HG02840 (cell line): ENCODE measurements around the gene CMKLR1.

Source experiments
- ATAC-seq: cut with Tn5 transposase; IDR thresholded peaks from one replicate; pipeline ENCODE4 v1.9.1; 2021; ENCODE audit warnings: mild to moderate bottlenecking, moderate library complexity, moderate number of reproducible peaks; ENCODE audit not compliant: unreplicated experiment, low FRiP score

CMKLR1 gene

DNA sequence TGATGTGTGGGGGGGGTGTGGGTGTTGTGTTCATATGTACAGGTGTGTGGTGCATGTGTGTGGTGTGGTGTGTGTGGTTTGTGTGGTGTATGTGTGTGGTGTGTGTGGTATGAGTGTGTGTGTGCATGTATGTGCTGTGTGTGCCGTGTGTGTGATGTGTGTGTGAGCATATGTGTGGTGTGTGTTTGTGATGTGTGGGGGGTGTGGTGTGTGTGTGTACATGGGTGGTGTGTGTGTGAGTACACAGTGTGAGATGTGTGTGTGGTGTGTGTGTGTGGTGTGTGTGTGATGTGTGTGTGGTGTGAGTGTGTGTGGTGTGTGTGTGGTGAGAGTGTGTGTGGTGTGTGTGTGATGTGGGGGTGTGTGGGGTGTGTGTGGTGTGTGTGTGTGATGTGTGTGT is 24.5 kb upstream of the CMKLR1 start:
- ATAC-seq: no peak

DNA sequence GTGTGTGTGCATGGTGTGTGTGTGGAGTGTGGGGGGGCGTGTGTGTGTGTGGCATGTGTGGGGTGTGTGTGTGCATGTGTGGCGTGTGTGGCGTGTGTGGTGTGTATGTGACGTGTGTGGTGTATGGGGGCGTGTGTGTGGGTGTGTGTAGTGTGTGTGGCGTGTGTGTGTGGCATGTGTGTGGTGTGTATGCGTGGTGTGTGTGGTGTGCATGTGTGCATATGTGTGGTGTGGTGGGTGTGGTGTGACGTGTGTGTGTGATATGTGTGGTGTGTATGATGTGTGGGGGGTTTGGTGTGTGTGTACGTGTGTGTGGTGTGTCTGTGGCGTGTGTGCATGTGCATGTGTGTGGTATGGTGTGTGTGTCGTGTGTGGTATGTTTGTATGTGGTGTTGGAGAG is 24.1 kb upstream of the CMKLR1 start:
- ATAC-seq: no peak

DNA sequence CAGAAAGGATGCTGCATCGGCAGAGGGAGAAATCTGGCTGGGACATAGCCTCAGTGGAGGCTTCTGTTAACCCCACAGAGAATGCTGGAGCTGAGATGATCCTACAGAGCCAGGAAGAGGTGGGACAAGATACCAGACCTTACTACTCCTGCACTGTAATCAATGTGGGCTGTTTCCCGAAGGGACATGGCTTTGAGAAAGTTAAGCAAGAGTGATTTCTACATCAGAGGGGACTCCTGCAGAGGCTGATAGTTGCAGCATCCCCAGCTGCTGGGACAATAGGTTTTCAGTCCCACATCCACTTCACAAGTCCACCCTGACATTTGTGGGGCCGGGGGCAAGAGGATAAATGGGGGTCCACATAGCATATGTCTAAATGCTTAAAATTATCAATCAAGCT is 22.5 kb upstream of the CMKLR1 start:
- no peak for ATAC-seq

DNA sequence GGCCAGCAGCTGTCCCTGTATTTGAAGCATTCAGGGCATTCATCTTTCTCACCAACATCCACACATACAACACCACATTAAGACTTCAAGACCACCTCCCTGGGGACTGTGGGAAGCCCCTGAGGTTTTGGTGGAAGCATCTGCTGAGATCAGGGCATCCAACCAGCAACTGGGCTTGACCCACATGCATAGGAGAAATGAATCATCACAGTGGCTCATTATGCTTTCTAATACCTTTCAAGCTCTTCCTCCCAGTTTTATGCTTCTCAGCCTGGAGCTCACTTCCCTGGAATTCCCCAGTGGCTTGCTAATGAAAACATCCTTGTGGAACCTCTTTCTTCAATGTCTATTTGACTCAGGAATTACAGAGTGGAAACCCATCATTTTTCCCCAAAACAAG is 21.4 kb upstream of the CMKLR1 start:
- no peak for ATAC-seq

DNA sequence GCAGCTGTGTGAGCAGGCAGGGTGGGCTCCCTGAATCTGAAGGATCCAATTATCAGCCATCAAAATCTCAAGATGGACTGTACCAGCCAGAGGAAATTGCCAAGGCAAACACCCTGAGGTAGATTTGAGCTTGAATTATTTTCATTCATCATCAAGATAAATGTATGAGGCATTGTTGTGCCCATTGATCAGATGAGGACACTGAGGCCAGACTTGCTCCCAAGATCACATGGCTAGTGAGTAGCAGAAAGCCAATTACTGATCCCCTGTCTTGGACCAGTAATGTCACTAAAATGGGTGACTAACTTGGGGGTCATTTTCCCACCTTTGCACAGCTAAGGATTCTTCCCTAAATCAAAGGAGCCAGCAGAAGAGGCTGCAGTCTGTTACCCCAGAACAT is 20.9 kb upstream of the CMKLR1 start:
- ATAC-seq: no peak

DNA sequence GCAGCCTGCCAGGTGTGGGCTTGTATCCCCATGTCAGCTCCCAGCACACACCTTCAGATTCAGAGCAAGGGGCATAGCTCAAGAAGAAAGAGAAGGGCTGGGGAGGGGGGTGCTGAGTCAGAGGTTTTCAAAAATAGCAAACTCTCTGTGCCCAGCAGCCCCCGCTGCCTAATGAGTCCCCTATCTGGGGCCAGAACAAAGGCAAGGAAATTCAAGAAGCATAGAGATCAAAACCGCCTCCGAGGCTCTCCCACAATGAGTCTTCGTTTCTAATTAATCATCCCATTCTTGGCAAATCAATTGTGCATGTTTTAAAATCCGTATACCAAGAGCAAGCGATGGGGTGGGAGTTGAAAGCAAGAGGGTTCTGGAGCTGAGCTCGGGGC is 19.5 kb upstream of the CMKLR1 start:
- no peak for ATAC-seq

DNA sequence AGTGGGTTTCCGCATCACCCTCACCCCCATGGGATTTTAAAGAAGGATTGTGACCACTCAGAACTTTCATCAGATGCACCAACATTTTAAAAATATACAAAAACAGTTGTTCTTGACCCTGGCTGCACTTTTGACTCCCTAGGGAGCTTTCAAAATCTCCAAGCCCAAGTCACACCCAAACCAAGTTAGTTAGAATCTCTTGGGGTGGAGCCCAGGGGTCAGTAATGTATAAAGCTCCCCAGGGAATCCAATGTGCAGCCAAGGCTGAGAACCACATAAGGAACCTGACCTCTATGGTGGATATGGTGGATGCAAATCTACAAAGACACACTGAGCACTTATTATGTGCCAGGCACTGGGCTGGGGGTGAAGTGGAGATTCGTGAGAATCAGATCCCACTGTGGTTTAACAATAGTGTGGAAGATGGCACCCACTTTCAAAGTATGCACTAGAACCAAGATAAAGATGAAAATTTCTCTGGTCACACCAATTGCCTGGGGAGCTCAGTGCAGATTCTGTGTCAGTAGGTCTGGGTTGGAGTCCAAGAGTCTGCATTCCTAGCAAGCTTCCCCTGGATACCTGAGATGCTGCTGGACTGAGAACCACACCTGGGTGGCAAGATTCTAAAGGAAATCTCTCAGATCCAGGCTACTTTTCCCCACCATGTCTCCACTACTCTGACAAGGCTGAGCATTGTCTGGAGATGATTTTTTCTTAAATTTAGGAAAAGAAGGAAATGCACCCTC is 18.9 kb upstream of the CMKLR1 start:
- ATAC-seq: no peak

DNA sequence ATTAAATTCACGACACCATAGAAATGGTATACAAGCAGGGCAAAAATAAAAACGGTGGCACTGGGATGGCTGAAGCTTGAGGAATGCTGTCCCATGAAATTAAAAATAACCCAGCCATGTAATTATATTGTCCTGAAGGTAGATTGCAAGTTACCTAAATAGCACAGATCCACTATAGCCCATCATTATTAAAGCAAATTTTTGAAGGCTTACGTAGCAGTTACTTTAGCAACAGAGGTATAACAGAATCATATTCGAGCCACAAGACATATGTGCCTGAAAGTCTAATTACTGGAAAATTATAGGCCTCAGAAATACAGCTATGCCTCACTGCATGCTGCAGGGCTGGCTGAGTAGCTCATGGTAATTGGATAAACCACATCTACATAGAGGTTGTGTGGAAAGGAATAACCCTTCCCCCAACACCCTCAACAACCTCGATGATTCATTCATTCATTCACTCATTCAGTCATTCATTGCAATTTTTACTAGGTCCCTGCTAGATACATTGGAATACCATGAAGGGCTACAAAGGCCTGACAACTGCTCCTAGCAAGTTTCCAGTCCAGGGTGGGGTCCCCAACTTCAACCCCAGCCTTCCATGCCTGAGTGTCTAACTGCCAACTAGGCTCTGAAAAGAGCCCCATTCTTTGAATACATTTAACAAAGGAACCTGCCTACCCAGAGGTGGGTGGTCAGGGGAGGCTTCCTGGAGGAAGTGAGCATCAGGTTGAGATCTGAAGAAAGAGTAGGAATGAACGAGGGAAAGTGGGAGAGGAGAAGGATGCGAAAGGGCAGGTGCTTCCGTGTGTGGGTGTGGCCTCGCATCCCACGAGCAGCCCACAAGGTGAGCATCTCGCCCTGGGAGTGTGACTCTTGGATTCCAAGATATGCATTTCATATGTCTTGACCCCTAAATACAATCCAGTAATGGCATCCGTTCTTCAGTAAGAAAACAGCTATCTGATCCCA is 18.0 kb upstream of the CMKLR1 start:
- no peak for ATAC-seq

DNA sequence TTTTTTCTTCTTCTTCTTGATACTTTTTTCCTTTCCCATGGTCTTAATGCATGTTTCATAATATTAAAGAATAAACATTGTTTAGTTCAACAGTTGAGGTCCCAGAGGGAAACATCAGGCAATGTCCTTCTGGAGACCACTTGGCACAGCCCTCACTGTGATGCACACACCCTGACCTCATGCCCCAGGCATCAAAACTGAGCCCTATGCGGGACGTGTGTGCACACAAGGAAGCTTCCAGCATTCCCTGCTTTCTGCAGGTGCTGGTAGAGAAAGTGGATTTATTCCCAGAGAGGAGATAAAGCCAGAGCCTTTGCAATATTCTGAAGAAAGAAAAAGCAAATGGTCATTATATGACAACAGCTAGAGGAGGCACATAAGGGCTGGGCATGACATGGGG is 16.0 kb upstream of the CMKLR1 start:
- ATAC-seq: no peak

DNA sequence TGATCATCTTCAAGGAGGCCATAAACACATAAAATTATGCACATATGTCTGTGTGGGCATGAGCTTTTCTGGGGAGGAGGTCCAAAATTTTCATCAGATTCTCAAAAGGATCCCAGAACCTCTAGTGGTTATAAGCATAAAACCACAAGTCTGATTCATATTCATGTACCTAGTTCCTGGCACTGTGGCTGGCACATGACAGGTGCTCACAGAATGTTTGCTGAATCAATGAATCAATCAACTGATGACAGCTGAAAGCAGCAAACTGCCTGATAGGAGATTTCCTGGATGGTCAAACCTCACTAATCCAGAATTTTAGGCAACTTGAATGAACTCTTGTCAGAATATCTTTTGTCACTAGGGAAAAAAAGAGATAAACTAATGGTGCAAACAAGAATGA is 13.5 kb upstream of the CMKLR1 start:
- no peak for ATAC-seq

DNA sequence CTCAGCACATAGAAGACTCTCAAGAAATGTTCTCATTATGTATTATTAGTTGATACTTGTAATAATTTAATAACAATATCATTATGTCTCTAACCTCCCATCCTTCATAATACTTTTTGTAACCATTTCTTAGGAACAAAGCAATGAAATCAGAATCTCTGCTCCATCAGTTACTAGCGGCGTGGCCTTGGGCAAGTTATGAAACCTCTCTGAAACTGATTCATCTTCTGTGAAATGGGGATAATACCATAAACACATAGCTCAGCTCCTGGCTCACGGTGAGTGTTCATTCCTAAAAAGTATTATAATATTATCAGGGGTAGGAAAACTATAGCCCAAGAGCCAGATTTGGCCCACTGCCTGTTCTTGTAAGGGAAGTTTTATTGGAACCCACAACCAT is 11.4 kb upstream of the CMKLR1 start:
- ATAC-seq: no peak

DNA sequence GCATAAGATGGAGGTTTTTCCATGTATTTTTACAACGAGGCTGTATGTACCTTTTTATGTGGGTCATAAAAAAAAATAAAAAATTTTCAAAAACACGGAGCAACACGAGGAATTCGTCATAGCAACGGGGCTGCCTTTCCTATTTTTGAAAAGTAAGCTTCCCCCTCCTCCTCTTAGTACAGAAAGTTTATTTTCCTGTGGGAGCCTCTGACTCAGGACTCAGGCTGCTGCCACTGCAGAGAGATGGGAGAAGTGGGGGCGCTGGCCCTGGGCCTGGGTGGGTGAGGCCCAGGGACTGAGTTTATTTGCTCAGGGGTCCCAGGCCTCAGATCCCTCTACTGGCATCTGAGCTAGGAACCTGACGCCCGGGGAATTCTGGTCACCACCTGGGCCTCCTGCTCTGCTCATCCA is 10.2 kb upstream of the CMKLR1 start:
- ATAC-seq: no peak

DNA sequence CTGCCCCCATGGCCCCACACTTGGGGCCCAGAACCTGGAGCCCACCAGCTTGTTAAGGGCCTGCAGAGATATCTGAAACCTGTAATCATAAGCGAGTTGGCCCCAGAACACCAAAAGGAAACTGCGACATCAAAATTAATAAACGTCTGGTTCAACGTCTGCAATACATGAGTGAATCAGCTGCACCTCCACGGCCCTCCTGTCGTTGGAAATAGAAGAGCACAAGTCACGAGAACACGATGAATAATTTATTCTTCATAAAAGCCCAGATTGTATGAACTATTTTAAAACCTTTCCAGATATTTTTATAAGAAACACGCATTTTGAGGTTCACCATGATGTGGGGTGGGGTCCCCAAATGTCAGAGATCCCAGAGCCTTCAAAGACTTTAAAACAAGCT is 9.7 kb upstream of the CMKLR1 start:
- ATAC-seq: no peak

DNA sequence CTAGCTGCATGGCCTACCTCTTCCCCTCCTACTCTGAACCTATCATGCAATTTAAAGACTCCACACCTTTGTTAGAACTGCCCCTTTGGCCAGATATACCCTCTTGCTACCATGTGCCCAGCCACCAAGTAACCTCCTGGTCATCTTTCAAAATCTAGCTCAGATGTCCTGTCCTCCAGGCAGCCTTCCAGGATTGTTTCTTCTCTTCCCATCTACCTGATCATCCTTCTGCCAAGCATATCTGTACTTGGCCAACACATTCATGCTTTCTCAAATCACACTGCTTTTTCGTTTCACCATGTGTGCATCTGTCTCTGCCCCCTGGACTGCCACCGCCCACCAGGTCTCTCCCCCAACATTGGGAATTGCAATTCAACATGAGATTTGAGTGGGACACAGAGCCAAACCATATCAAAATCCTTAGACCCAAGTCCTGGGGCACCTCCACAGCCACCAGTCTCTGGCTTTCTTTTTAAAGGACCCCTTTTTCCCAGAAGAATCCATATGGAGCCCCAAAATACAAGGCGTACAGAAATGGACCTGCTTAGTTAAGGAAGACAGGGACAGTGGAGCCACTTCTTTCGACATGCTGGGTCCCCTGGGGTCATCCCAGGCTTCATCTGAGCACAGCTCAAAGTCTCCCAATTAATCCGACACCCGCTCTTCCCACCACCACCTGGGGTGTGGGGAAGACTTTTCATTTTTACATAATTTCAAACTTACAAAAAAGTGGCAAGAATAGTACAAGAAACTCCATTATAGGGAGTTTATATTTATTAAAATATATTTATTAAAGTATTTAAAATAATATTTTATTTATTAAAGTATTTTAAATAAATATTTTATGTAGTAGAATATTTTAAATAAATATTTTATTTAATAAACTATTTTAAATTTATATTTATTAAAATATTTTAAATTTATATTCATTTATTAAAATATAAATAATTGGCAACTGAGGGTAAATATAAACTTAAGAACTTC is 7.9 kb upstream of the CMKLR1 start:
- no peak for ATAC-seq

DNA sequence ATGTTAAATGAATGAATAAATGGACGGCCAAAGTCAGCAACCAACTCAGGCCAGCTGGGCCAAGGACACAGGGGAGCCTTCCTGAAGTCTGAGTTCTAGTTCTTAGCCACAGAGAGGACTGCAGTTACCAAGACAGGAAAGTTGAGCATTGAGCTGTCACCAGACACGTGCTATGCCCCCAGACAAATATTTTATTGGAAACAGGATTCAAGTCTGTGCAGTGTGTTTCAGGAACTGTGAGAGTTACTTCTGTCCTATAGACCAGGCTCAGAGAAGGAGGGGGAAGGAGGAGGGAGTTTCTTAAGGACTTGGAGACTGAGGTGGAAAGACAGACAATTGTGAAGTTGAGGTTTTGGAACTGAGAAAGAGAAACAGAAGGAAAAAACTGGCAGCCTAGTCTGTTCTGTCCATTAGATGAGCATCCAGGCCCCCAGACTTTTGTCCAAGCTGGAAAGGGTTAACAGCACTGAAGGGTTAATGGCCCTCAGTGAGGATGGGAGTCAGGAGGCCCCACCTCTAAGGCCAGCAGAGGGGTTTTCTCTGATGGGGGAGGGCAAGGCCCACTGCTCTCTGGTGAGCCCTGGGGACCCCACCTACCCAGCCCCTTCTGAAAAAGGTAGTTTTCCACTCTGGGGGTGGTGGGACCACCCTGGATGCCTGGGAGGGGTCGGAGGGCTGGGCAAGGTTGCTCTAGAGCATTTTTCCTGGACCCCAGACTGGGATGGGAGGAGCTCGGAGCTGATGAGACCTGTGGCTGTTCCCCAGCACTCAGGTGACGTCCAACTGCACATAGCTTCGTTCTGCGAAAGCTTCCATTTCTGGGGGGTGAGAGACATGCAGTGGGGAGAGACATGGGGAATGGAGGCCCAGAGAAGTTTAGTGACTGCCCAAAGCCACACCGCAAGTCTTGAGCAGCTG is 6.9 kb upstream of the CMKLR1 start:
- ATAC-seq: no peak

DNA sequence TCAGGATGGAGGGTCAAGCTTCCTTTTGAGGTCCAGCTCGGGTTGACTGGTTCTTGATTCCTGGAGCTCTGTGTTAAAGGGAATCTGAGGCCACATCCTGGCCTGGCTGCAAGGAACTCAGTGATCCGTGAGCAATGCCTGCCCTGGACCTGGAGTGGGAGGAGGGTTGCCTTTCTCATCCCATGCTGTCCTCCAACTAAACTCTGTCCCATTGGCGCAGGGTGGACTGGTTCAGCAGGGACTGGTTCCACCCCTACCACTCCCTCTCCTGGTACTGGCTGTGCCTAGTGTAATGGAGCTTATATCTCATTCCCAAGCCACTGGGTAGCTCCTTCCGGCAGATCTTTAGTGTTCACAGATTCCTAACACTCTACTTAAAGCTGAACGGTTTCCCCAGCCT is 3.9 kb upstream of the CMKLR1 start:
- ATAC-seq: no peak

DNA sequence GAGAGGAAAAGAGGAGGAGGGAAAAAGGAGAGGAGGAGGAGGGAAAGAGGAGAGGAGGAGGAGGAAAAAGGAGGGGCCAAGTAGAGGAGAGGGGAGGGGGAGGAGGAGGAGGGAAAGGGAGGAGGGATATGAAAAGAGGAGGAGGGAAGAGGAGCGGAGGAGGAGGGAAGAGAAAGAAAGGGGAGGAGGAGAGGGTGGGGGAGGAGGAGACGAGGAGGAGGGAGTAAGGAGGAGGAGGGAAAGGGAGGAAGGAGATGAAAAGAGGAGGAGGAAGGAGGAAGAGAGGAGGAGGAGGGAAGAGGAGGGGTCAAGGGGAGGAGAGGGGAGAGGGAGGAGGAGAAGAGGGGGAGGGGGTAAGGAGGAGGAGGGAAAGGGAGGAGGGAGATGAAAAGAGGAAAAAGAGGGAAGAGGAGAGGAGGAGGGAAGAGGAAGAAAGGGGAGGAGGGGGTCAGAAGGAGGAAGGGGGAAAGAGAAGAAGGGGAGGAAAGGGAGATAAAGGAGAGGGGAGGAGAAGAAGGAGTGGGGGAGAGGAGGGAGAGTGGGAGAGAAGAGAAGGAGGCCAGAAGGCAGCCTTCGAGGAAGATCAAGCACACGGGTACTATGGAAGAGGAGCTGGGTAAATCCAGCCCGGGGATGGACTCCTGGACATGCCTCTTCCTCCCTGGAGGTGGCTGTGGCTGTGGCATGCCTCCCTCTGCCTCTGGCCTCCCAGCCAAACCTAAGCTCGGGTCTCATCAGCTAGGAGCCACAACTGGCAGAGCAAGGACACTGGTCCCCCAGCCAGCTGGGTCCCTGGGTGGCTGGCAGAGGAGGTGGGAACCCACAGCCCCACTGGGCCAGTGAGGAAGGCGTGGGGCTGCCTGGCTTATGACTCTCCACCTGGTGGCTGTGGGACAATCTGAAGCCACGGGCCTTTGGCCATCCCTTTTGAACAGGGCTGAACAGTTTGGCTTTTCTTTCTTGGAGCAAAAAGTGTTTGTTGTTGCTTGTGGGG is 3.0 kb upstream of the CMKLR1 start:
- no peak for ATAC-seq

DNA sequence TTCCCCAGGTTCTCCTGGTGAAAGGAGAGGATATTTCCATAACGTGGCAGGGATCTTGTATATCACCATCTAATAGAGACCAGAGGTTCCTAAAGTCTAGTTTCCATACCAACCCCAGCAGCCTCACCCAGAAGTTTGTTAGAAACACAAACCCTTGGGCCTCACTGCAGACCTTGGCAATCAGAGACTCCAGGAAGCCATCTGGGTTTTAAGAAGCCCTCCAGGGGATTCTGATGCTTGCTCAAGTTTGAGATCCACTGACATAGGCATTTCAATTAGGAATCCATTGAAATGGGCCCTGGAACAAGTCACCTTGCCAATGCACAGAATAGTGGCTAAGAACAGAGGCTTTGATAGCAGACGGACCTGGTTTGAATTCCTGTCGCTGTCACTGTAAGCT is 2.2 kb upstream of the CMKLR1 start:
- no peak for ATAC-seq
